H1 (cell line): ENCODE data around the gene MRPS14. TPM values are rescaled to one million over a fixed set of nuclear protein-coding genes. Genes with fewer than 3 reads are reported as not detected.

Source experiments
- CTCF ChIA-PET: fragments of 300-600 bp; sonication (Branson Sonifier 250); formaldehyde crosslinking; loops from one replicate; lab custom pipeline; 2021; ENCODE audit not compliant: partially characterized antibody; lab: Charles Lee
- POLR2A ChIA-PET: fragments of 300-600 bp; sonication (Branson Sonifier 250); formaldehyde crosslinking; loops from one replicate; lab custom pipeline; 2021; ENCODE audit warnings: inconsistent platforms; ENCODE audit not compliant: partially characterized antibody; lab: Charles Lee
- DNase-seq, 2 experiments: peaks; one replicate each; pipeline versions ENCODE4 v3.0.0 to v3.0.0-alpha.2; 2010 to 2022; ENCODE audit warnings: low spot score in 2 of 2, low read depth in 1 of 2, mixed read lengths in 1 of 2
- FAIRE-seq: peaks from 2 replicates; lab custom pipeline; 2011; peaks lifted over from hg19 to GRCh38; lab: Jason Lieb, UNC
- H2AFZ ChIP-seq: 2 replicates; pipeline ENCODE4 v1.8.1; 2012; ENCODE audit warnings: low read length, inconsistent platforms
- H2AK5ac ChIP-seq: 2 replicates; pipeline ENCODE4 v1.6.1; 2013; ENCODE audit warnings: low read depth, low read length
- H2BK120ac ChIP-seq: replicated peaks from 2 replicates; pipeline ENCODE3; 2013; ENCODE audit warnings: low read depth, low read length, inconsistent platforms
- H2BK12ac ChIP-seq: 2 replicates; pipeline ENCODE4 v1.6.1; 2013; ENCODE audit warnings: low read depth, low read length
- H2BK15ac ChIP-seq: 2 replicates; pipeline ENCODE4 v1.6.1; 2013; ENCODE audit warnings: low read length
- H2BK20ac ChIP-seq: 2 replicates; pipeline ENCODE4 v1.6.1; 2013; ENCODE audit warnings: low read length
- H2BK5ac ChIP-seq: 2 replicates; pipeline ENCODE4 v1.6.1; 2013; ENCODE audit warnings: low read depth, low read length
- H3K14ac ChIP-seq: 2 replicates; pipeline ENCODE4 v1.6.1; 2013; ENCODE audit warnings: inconsistent platforms; ENCODE audit not compliant: insufficient read length
- H3K18ac ChIP-seq: 2 replicates; pipeline ENCODE4 v1.6.1; 2013; ENCODE audit warnings: low read length; ENCODE audit errors: extremely low read depth
- H3K23ac ChIP-seq: 2 replicates; pipeline ENCODE4 v1.6.1; 2013; ENCODE audit warnings: inconsistent platforms; ENCODE audit not compliant: insufficient read length
- H3K23me2 ChIP-seq: 2 replicates; pipeline ENCODE4 v1.6.1; 2013; ENCODE audit warnings: low read depth, low read length
- H3K27ac ChIP-seq: 2 replicates; pipeline ENCODE4 v1.6.1; 2011; ENCODE audit warnings: low read depth, low read length, inconsistent platforms
- H3K27me3 ChIP-seq, 4 experiments: replicated peaks in 1 of 4; 1 replicate in 1 of 4; 2 replicates in 3 of 4; pipeline versions ENCODE4 v1.6.1 to v1.8.1; 2011 to 2013; ENCODE audit warnings: low read length in 3 of 4, mild to moderate bottlenecking in 3 of 4, inconsistent platforms in 2 of 4, mixed read lengths in 2 of 4, moderate library complexity in 1 of 4; ENCODE audit not compliant: control insufficient read depth in 3 of 4, insufficient read depth in 3 of 4; ENCODE audit errors: extremely low read depth in 1 of 4
- H3K36me3 ChIP-seq, 4 experiments: 2 replicates each; pipeline versions ENCODE4 v1.6.1 to v1.8.1; 2011 to 2013; ENCODE audit warnings: mild to moderate bottlenecking in 4 of 4, low read length in 3 of 4, moderate library complexity in 2 of 4, control low read depth in 1 of 4, inconsistent platforms in 1 of 4; ENCODE audit not compliant: insufficient read depth in 4 of 4, control insufficient read depth in 2 of 4
- H3K4ac ChIP-seq: replicated peaks from 2 replicates; pipeline ENCODE3; 2013; ENCODE audit warnings: low read length, low read depth, mixed read lengths, inconsistent platforms; ENCODE audit not compliant: insufficient read length
- H3K4me1 ChIP-seq, 4 experiments: replicated peaks in 1 of 4; 1 replicate in 1 of 4; 2 replicates in 3 of 4; pipeline versions ENCODE4 v1.6.1 to v1.8.1; 2011 to 2013; ENCODE audit warnings: low read length in 3 of 4, inconsistent platforms in 2 of 4, mixed read lengths in 1 of 4; ENCODE audit not compliant: insufficient read depth in 4 of 4, control insufficient read depth in 3 of 4
- H3K4me2 ChIP-seq, 2 experiments: 2 replicates each; pipeline versions ENCODE4 v1.6.1 to v1.8.1; 2011 to 2013; ENCODE audit warnings: low read depth in 2 of 2, low read length in 2 of 2, control low read depth in 1 of 2, inconsistent platforms in 1 of 2, mild to moderate bottlenecking in 1 of 2; ENCODE audit not compliant: insufficient read depth in 1 of 2
- H3K4me3 ChIP-seq, 4 experiments: fragments of 200-600, 300-600 bp in 1 of 4; sonication (generic), shearing (Covaris generic), sonication (Bioruptor Twin) in 1 of 4; 2 replicates each; pipeline versions ENCODE4 v1.5.1 to v1.8.1; 2011 to 2016; ENCODE audit warnings: low read length in 4 of 4, low read depth in 3 of 4, control low read depth in 2 of 4, inconsistent platforms in 2 of 4, mild to moderate bottlenecking in 2 of 4, mixed read lengths in 1 of 4, moderate library complexity in 1 of 4; ENCODE audit not compliant: insufficient read depth in 2 of 4; ENCODE audit errors: extremely low read depth in 1 of 4
- H3K56ac ChIP-seq: replicated peaks from 2 replicates; pipeline ENCODE3; 2013; ENCODE audit warnings: low read depth, mild to moderate bottlenecking, mixed read lengths, low read length, inconsistent platforms; ENCODE audit not compliant: insufficient read length
- H3K79me1 ChIP-seq: 2 replicates; pipeline ENCODE4 v1.6.1; 2013; ENCODE audit warnings: low read depth, low read length, control low read depth
- H3K79me2 ChIP-seq, 2 experiments: 2 replicates each; pipeline versions ENCODE4 v1.6.1 to v1.8.1; 2012 to 2013; ENCODE audit warnings: low read length in 2 of 2, mild to moderate bottlenecking in 2 of 2, inconsistent platforms in 1 of 2; ENCODE audit not compliant: insufficient read depth in 2 of 2, control insufficient read depth in 1 of 2
- H3K9ac ChIP-seq, 4 experiments: replicated peaks in 1 of 4; 1 replicate in 1 of 4; 2 replicates in 3 of 4; pipeline versions ENCODE4 v1.6.1 to v1.8.1; 2011 to 2013; ENCODE audit warnings: low read depth in 3 of 4, low read length in 3 of 4, control low read depth in 2 of 4, mild to moderate bottlenecking in 2 of 4, moderate library complexity in 2 of 4, inconsistent platforms in 1 of 4; ENCODE audit errors: extremely low read depth in 1 of 4
- H3K9me3 ChIP-seq, 2 experiments: 2 replicates each; pipeline versions ENCODE4 v1.6.1 to v1.8.1; 2012 to 2013; ENCODE audit warnings: mild to moderate bottlenecking in 2 of 2, moderate library complexity in 2 of 2, control low read depth in 1 of 2, inconsistent platforms in 1 of 2, low read depth in 1 of 2, low read length in 1 of 2, mixed read lengths in 1 of 2; ENCODE audit not compliant: insufficient read depth in 2 of 2
- H4K20me1 ChIP-seq, 2 experiments: replicated peaks in 1 of 2; 2 replicates each; pipeline versions ENCODE3 to v1.8.1; 2011 to 2013; ENCODE audit warnings: inconsistent platforms in 2 of 2, low read length in 2 of 2, mild to moderate bottlenecking in 1 of 2; ENCODE audit not compliant: insufficient read depth in 2 of 2, control insufficient read depth in 1 of 2
- H4K5ac ChIP-seq: 2 replicates; pipeline ENCODE4 v1.6.1; 2013; ENCODE audit warnings: low read length, low read depth, mixed read lengths, inconsistent platforms; ENCODE audit not compliant: insufficient read length
- H4K8ac ChIP-seq: 2 replicates; pipeline ENCODE4 v1.8.0; 2013; ENCODE audit warnings: mild to moderate bottlenecking, moderate library complexity, low read length, inconsistent platforms; ENCODE audit not compliant: insufficient read depth; ENCODE audit errors: extremely low read depth
- H4K91ac ChIP-seq: replicated peaks from 2 replicates; pipeline ENCODE3; 2013; ENCODE audit warnings: low read length, mixed read lengths, inconsistent platforms; ENCODE audit not compliant: insufficient read length
- POU5F1 ChIP-seq: IDR thresholded peaks from 2 replicates; pipeline ENCODE4 v1.6.1; 2011; ENCODE audit warnings: low read depth, mild to moderate bottlenecking, low read length, moderate library complexity
- TEAD4 ChIP-seq: IDR thresholded peaks from 2 replicates; pipeline ENCODE4 v1.6.1; 2012; ENCODE audit warnings: low read depth, low read length, inconsistent platforms, mixed read lengths
- WGBS, 2 experiments: shearing (Covaris generic) in 1 of 2; methylation state at CpG; one replicate each; pipeline versions ENCODE4 v1.1.6 to v1.1.7; 2013 to 2015; ENCODE audit warnings: low lambda C conversion rate in 2 of 2, mixed read lengths in 2 of 2, inconsistent platforms in 1 of 2, low coverage in 1 of 2, missing lambda C conversion rate in 1 of 2; ENCODE audit not compliant: insufficient replicate concordance in 2 of 2, insufficient coverage in 1 of 2, insufficient read length in 1 of 2; ENCODE audit errors: extremely low coverage in 1 of 2, missing lambda C conversion rate in 1 of 2; 5-methylcytosine and 5-hydroxymethylcytosine counted together
- polyA plus RNA-seq, 7 experiments: library from polyadenylated mRNA; depleted of rRNA in 3 of 7; stranded (reverse) in 5 of 7; unstranded in 2 of 7; fragments of >200 nt in 5 of 7; fragments of 200-250 nt in 2 of 7; gene quantifications; 1 replicate in 5 of 7; 2 replicates in 1 of 7; 4 replicates in 1 of 7; pipeline versions ENCODE4 v1.2.1 to v1.2.3, GENCODE V29; 2011 to 2013; ENCODE audit warnings: missing spikeins in 2 of 7, mixed read lengths in 2 of 7
- total RNA-seq: library from RNA; stranded (reverse); fragmentation: NEBNext Ultra II Directional; extraction: Animal tissue kit (Norgen Biotek cat#: 25700); gene quantifications from 2 replicates; pipeline ENCODE4 v1.2.1, GENCODE V29; 2021

The MRPS14 gene
- total and polyA plus RNA-seq, 2 of the 8 experiments (the other 6 are each of a cell fraction or from before 2014, with no cell fraction given): 27.5 to 38.7 TPM

GRCh38 chr1:175043824-175044223, 20.6 kb upstream of the MRPS14 start:
- no peak for DNase-seq
- H3K27me3 ChIP-seq: no peaks in the 10 kb centered on the region
- H3K56ac ChIP-seq: no peak overlapping the region
- H2AFZ ChIP-seq: peak overlapping the region; percentile 64
- no peak overlapping the region for H2BK12ac ChIP-seq
- H4K91ac ChIP-seq: no peak overlapping the region
- no peaks in the 10 kb centered on the region for H3K23me2 ChIP-seq
- H3K9me3 ChIP-seq: no peaks in the 10 kb centered on the region; a peak in 1 of 4 replicates
- H2BK15ac ChIP-seq: 0 out of 2 replicates have a peak overlapping the region, but pooled peaks have one; percentile 88
- H4K20me1 ChIP-seq: no peaks in the 10 kb centered on the region
- H3K27ac ChIP-seq: no peak overlapping the region
- peaks cover 0 to 5% (median 2%) of the 10 kb centered on the region in 4 experiments; a peak in 1 of 7 replicates for H3K4me1 ChIP-seq
- ChIA-PET POLR2A (interaction anchor here (0.7 kb wide), 1 partner anchor 68 kb away, joined by 3 read pairs; no protein-coding TSS in a partner anchor), CTCF (interaction anchor here (0.7 to 1.3 kb wide), 2 partner anchors 8 to 433 kb away, joined by 3 read pairs; no protein-coding TSS in a partner anchor)
- H3K4me3 ChIP-seq: no peak overlapping the region
- 88% methylated on average over 18 of the region's 19 CpGs; no CpG with 5 or more reads in 1 of the 2 experiments for WGBS, 2 experiments
- no peak overlapping the region for H2BK5ac ChIP-seq
- H3K36me3 ChIP-seq: no peaks in the 10 kb centered on the region
- H3K23ac ChIP-seq: no peak overlapping the region
- no peak overlapping the region for H4K5ac ChIP-seq
- no peaks in the 10 kb centered on the region for H3K79me1 ChIP-seq
- no peak for FAIRE-seq
- no peak overlapping the region for H2AK5ac ChIP-seq
- H3K14ac ChIP-seq: no peak overlapping the region
- H2BK20ac ChIP-seq: peak overlapping the region; percentile 18; the same call in 1 of the 2 replicates
- peak overlapping the region; percentile 32; the same call in 1 of the 2 replicates for H3K18ac ChIP-seq
- TF ChIP-seq TEAD4: peak; percentile 87
- no peak for TF ChIP-seq POU5F1
- no peaks in the 10 kb centered on the region for H3K79me2 ChIP-seq
- no peak overlapping the region for H3K9ac ChIP-seq
- H3K4ac ChIP-seq: no peak overlapping the region
- no peak overlapping the region for H3K4me2 ChIP-seq
- peak overlapping the region; percentile 85; the same call in 1 of the 2 replicates for H4K8ac ChIP-seq
- no peak overlapping the region for H2BK120ac ChIP-seq
